GM19468 (cell line): ENCODE results near the gene PCIF1.
"Not testable (repeated sequence)": the region's sequence is repeated elsewhere in the genome, so short reads cannot be mapped to it uniquely, and the experiment has no call there.

Experiments
- ATAC-seq: cut with Tn5 transposase; IDR thresholded peaks from one replicate; pipeline ENCODE4 v1.9.1; 2021; ENCODE audit warnings: mild to moderate bottlenecking, moderate library complexity, moderate number of reproducible peaks; ENCODE audit not compliant: unreplicated experiment; ENCODE audit errors: extremely low read depth

Gene PCIF1

DNA sequence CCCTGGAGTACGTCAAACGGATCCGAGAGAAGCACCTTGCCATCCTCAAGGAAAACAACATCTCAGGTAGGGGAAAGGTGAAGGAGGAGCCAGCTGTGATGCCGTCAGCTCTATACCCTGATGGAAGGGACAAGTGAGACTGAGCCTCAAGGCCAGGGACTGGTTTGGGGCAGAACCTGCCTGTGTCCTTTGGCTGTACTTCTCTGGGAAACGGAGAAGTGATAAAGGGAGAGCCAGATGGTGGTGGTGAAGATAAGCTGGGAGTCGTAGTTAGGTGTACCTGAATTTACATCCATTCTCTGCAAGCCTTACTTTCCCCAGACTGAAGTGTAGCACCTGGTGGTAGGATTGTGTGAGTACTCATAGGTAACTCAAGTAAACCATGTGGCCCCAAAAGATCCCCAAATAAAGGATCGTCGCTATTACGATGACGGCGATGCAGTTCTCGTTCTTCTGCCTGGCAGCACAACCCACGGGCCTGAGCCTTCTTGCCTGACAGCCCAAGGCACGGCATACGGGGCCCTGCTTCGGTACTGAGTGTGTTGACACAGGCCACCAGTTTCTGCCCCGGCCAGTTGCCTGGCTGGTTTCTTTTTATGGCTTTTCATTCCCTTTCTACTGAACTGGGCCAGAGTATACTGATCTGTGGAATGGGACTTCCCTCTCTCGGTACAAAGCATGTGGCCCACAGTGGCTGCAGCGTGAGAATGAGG, 10.6 kb downstream of the PCIF1 start:
- ATAC-seq = no peak

DNA sequence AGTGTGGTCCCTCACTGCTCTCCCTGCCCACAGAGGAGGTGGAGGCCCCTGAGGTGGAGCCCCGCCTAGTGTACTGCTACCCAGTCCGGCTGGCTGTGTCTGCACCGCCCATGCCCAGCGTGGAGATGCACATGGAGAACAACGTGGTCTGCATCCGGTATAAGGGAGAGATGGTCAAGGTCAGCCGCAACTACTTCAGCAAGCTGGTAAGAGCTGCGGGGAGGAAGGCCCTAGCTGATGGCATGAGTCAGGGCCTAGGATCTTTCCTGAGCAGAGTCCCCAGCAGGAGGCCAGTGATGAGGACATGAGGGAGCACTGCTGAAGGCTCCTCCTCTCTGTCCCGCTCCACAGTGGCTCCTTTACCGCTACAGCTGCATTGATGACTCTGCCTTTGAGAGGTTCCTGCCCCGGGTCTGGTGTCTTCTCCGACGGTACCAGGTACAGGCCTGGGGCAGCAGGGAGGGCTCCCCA, 11.2 kb downstream of the PCIF1 start:
- no peak for ATAC-seq

DNA sequence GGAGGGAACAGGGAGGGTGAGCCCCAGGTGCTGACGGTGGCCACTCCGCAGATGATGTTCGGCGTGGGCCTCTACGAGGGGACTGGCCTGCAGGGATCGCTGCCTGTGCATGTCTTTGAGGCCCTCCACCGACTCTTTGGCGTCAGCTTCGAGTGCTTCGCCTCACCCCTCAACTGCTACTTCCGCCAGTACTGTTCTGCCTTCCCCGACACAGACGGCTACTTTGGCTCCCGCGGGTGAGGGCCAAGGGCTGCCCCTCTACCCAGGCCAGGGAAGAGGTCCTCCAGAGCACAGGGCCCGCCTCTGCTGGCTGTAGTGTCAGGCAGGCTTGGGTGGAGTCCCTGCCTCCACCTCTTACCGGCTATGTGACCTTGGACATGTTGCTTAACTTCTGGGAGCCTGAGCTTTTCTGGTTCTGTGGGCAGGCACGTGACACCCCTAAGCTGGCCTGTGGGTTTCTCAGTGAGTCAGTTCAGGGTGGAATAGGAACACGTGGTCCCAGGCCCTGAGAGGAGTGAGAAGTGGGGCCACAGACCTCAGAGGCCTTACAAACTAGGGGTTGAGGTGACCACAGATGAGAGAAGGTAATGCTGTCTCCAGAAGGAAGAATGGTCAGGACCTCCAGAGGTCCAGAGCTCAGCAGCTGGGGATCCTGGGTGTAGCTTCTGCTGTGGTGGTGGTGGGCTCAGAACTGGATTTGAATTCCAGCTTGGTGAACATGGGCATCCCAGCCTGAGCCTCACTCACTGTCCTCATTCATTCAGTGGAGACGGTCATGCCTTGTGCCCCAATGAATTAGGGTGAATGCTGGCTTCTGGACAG, 11.9 kb downstream of the PCIF1 start:
- no peak for ATAC-seq

DNA sequence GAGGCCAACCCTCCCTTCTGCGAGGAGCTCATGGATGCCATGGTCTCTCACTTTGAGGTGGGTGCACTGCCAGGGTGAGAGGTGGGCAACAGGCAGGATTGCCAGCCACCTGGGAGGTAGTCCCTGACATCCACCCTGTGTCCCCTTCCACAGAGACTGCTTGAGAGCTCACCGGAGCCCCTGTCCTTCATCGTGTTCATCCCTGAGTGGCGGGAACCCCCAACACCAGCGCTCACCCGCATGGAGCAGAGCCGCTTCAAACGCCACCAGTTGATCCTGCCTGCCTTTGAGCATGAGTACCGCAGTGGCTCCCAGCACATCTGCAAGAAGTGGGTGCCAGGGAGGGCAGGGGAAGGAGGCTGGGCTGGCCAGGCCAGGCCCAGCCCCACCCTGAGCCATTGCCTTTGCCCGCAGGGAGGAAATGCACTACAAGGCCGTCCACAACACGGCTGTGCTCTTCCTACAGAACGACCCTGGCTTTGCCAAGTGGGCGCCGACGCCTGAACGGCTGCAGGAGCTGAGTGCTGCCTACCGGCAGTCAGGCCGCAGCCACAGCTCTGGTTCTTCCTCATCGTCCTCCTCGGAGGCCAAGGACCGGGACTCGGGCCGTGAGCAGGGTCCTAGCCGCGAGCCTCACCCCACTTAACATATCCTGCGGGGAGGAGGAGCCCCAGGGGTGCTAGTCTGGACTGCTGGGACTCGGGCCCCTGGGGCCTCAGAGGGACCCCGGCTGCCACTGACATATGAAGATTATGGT, 12.8 kb downstream of the PCIF1 start:
- no peak for ATAC-seq

DNA sequence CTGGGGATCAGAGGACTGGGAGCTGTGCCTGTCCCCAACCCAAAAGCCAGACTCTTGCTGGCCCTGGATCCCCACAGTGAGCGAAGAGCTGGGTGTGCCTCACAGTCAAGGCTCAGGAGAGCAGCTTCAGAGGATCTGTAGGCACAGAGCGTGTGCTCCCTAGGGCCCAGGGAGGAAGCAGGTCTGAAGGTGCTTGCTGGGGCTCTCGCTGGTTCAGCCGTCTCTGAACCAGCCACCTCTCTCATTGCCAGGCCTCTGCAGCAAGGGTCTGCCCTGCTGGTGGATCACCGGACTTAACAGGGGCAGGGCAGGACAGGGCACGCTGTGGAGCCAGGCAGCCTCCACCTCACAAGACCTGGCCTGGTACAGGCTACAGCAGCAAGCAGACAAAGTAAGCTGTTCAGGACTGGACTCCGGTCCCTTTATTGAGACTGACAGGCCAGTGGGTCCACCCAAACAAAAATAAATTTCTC, 13.8 kb downstream of the PCIF1 start:
- ATAC-seq = no peak

DNA sequence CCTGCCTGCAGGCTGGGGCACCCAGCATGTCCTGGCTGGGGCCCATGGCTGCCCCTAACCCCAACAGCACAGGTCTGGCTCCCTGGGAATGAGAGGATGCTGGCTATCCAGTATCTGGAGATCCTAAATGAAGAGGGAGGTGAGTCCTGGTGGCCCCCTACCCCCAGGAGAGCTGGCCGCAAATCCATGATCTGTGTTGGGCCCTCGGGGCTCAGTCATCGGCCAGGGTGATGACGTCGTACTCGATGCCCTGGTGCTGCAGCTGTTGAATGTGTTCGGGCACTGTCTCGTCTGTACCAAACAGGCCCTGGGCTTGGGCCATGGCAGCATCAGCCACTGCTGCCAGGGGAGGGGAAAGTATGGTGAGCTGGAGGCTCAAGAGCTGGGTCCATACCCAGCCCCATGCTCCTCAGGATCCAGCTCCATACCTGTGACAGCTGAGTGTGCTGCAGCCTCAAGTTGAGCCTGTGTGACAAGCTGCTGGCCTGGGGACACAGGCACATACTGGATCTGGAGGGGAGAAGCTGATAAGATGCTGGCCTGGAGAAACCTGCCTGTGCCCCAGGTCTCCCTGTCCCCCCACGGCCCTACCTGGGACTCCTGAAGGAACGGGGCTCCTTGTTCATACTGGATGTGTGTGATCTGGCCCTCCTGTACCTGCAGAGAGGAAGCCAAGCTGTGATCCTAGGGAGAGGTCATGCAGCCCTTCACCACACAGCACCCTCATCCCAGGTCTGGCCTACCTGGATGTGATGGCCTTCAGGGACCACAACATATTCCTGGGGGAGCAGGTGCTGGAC, 14.5 kb downstream of the PCIF1 start:
- no peak for ATAC-seq

DNA sequence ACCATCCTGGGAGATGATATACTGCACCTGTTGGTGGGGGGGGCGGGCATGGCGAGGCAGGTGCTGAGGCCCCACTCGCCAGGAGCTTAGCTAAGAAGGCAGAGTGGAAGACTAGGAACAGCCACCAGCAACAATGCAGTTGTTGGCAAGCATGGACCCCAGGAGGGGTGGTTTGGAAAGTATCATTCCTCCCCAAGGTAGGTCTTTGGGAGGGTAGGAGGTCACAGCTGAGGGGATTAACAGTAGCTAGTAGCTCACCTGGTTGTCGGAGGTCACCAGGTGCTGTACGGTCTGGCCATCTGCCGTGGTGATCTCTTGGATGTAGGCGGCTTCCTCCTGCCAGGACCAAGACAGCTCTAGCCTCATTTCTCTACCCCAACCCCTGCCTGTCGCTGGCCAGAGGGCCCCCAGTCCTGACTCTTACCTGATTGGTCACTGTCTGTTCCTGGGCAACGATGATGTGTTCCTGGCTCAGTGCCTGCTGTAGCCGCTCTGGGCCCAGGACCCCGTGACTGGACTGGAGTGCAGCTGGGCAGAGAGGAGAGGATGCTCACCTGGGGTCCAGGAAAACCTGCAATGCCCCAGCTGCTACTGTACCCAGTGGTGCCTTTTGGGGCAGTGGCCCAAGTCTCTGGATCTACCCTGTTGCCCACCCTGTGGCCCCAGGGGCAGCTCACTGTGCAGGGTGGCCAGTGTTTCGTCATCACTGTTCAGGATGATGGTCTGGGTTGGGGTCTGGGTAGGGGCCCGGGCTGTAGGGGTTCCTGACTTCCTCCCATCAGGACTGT, 15.3 kb downstream of the PCIF1 start:
- ATAC-seq = no peak

DNA sequence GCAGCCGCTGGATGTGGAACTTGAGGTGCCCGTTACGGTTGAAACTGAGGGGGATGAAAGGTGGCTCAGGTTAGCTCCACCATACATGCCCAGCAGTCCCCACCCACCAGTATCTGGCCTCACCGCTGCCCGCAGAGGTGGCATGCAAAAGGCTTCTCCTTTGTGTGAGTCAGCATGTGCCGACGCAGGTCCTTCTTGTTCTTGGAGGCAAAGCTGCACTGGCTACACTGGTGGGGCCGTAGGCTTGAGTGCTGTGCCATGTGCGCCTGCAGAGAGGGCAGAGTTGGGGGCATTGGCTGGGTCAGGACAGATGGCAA, 15.8 kb downstream of the PCIF1 start:
- ATAC-seq = no peak

DNA sequence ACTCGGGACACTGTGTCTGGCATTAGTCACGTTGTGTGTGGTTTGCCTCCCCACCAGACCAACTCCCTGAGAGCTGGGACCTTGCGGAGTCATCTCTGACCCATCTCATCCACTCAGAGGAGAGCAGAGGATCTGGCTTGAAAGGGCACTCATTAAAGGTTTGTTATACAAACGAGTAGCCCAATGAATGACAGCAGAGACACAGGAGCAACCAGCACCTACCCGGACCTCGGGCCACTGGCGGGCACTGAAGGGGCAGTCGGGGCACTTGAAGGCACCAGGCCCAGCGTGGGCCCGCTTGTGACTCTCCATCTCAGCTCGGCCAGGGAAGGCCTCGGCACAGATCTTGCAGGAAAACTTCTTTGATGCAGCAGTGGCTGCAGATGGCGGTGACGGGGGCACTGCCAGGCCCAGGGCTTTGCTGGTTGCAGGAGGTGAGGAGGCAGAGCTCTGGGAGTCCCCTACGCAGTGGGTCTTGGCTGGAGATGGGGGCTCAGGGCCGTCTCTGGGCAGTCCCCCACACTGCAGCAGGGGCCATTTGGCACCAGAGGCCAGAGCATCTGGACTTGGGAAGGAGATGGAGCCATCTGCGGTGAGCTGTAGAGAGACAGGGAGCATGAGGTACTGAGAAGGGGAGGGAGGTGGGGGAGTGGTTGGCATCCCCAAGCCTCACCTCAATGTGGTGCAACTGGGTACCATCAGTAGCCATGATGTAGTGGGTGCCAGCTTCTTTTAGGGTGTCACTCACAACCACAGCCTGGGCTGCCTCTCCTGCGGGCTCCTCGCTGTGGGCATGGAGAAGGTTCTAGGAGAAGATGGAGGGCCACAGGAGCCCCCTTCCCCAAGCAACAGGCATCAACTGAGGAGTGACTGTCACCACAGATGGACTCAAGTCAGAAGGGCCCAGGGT, 17.7 kb downstream of the PCIF1 start:
- ATAC-seq = no peak

DNA sequence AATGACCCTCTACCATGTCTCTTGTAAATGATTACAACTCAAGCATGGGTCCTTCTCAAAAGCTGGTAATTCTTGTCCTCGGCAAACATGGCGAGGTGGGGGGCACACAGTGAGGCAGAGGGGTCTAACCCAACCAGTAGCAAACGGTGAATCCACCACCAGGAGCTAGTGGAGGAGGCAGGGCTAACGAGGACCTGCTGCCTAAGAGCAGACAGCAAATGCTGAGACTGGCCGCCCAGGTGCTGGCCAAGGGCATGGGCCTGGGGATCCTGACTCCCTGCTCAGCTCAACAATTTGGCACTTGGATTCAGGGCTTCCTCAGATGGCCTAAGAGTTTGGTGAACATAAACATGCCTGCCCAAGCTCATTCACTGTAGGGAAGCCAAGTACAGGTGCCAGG, 18.4 kb downstream of the PCIF1 start:
- no peak for ATAC-seq

DNA sequence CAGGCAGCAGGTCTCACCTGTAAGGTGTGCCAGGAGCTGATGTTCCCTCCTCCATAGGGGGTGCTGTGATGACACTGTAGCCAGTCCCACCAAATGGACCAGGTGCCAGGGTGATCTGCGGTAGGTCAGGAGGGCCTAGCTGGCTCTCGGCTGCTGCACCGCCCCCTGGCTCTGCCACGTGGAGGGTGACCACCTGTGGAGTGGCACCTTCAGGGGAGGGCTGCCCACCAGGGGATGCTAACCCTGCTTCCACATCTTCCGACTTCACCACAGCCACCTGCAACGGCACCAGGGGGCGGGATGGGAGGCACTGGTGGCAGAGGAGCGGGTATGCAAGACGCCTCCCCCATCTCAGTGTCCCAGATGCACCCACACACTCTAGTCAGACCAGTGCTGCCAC, 19.2 kb downstream of the PCIF1 start:
- no peak for ATAC-seq

DNA sequence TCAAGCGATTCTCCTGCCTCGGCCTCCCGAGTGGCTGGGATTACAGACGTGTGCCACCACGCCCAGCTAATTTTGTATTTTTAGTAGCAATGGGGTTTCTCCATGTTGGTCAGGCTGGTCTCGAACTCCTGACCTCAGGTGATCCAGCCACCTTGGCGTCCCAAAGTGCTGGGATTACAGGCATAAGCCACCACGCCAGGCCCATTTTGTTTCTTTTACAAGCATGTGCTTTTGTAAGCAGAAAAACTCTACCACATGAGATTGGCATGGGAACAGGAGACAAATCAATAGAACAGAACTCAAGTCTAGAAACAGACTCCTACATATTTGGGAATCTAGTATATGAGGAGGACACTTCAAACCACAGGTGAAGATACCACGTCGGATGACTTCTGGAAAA, 21.8 kb downstream of the PCIF1 start:
- not testable (repeated sequence) for ATAC-seq

DNA sequence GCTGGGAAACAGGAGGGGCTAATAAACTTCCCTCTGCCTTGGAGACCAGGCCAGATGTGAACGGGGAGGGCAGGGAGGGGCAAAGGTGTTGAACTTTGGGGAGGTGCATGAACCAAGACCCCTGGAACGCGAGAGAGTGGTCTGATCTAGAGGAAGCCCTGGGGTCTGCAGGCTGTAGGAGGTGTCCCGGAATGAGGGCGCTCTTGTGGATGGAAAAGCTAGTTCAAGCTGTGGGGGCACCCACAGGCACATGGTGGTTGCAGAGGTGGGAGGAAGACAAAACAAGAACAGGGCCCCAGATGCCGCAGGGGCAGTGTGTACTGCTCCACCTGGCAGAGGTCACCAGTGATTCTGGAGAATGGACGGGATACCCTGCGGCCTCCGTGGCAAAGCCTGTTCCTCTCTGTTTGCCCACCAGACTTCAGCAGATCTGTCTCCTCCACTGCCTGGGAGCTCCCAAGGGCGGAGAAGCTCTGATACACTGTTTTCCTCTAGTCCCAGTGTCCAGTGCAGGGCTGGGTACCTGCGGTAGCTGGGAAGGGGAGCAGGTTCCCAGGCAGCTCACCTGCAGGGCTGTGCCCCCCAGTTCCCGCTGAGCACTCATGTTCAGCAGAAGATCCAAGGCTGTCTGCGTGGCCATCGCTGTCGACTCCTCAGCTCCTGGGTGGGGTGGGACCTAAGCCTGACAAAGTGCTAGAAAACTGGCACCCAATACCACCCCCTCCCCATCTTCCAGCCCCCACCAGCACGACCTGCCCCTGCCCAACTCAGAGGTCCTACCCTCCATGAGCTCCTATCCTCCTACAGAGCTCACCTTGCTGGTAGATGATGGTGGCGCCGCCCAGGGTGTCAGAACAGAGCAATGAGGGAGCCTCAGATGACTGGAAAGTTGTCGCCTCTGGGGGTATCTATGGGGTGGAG, 22.8 kb downstream of the PCIF1 start:
- no peak for ATAC-seq

DNA sequence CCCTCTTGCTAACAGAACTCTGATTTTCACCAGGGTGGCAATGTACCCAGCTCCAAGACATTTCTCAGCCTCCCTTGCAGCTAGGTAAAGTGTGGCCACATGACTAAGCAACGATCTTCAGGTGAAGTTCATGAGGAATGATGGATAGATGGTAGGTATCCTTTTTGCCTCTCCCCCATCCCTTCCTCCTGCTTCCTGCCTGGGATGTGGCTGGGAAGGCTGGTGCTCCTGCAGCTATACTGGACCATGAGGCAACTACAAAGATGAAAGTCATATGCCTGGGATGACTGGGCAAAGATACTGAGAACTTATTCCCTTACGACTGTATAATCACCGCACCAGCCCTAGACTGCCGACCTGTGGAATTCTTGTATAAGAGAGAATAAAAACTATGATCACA, 24.1 kb downstream of the PCIF1 start:
- ATAC-seq = no peak

DNA sequence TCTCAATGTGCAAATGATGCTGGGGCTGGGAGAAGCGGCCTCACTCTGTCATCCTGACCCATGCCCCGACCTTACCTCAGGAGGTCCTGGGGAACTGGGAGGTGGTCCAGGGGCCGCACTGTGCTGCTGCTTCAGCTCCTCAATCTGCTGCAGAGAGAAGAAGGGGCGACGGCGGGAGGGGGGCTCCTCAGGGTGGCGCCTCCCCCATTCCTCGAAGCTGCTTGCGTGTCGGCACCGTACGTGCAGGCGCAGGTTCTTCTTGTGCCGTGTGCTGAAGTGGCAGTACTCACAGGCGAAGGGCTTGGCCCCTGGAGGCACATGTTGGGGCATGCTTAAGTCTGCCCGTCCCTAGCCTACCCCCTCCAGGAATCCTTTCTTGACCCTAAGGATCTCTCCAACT, 24.6 kb downstream of the PCIF1 start:
- no peak for ATAC-seq

DNA sequence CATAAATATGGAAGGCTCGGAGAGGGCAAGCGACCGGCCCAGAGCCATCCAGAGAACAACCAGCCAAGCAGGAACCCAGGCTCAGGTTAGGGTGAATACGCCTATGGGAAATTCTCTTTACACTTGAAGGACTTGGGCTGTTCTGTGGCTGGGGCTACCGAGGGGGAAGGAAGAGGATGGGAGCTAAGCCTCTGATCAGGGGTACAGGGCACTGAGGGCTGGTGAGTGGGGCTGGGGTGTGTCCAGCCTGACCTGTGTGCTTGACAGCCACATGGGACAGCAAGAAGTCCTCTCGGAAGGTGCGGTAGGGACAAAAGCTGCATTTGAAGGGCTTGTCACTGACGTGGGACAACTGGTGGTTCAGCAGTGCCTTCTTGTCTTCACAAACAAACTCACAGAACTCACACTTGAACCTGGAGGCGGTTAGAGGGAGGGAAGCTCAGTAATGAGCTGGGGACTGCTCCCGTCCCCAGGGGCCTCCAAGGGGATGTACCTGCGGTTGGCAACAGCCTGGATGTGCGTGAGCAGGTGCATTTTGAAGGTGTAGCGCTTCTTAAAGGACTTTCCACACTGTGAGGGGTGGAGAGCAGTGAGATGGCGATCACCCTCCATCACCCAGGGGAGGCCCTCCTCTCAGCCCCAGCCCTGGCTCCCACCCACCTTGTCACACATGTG, 25.6 kb downstream of the PCIF1 start:
- no peak for ATAC-seq
